BLaER1 (cell line): ENCODE results near the gene OR2A14.
"Not testable (repeated sequence)": the region's sequence is repeated elsewhere in the genome, so short reads cannot be mapped to it uniquely, and the experiment has no call there.

Experiments
- H3K27ac ChIP-seq: shearing (Covaris generic); formaldehyde crosslinking; 2 replicates; pipeline ENCODE4 v1.8.1; 2022
- H3K27me3 ChIP-seq: shearing (Covaris generic); formaldehyde crosslinking; 2 replicates; pipeline ENCODE4 v1.8.1; 2022
- H3K36me3 ChIP-seq: shearing (Covaris generic); formaldehyde crosslinking; 2 replicates; pipeline ENCODE4 v1.8.1; 2022
- H3K4me1 ChIP-seq: shearing (Covaris generic); formaldehyde crosslinking; 2 replicates; pipeline ENCODE4 v1.8.1; 2022
- H3K4me2 ChIP-seq: shearing (Covaris generic); formaldehyde crosslinking; 2 replicates; pipeline ENCODE4 v1.8.1; 2022
- H3K4me3 ChIP-seq: shearing (Covaris generic); formaldehyde crosslinking; 2 replicates; pipeline ENCODE4 v1.8.1; 2022
- H3K9ac ChIP-seq: shearing (Covaris generic); formaldehyde crosslinking; 2 replicates; pipeline ENCODE4 v1.8.1; 2022
- H3K9me3 ChIP-seq: shearing (Covaris generic); formaldehyde crosslinking; 2 replicates; pipeline ENCODE4 v1.8.1; 2022
- H4K20me1 ChIP-seq: shearing (Covaris generic); formaldehyde crosslinking; 2 replicates; pipeline ENCODE4 v1.8.1; 2022
- Cebpa-rat ChIP-seq: shearing (Covaris generic); IDR thresholded peaks from 2 replicates; pipeline ENCODE4 v1.8.1; 2022

Gene OR2A14

DNA sequence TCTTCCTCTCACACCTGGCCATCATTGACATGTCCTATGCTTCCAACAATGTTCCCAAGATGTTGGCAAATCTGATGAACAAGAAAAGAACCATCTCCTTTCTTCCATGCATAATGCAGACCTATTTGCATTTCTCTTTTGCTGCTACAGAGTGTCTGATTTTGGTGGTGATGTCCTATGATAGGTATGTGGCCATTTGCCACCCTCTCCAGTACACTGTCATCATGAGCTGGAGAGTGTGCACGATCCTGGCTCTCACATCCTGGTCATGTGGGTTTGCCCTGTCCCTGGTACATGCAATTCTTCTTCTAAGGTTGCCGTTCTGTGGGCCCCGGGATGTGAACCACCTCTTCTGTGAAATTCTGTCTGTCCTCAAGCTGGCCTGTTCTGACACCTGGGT is 19.2 kb downstream of the OR2A14 start:
- H3K4me3 ChIP-seq, result no peak overlapping the region
- H3K36me3 ChIP-seq, result no peaks in the 10 kb centered on the region
- H4K20me1 ChIP-seq, result no peaks in the 10 kb centered on the region
- H3K9ac ChIP-seq, result no peak overlapping the region
- H3K4me1 ChIP-seq, result no peaks in the 10 kb centered on the region
- H3K4me2 ChIP-seq, result no peak overlapping the region
- no peaks in the 10 kb centered on the region for H3K27me3 ChIP-seq
- H3K9me3 ChIP-seq, result peaks cover 6% of the 10 kb centered on the region
- no peak overlapping the region for H3K27ac ChIP-seq
- TF ChIP-seq Cebpa-rat, result no peak

DNA sequence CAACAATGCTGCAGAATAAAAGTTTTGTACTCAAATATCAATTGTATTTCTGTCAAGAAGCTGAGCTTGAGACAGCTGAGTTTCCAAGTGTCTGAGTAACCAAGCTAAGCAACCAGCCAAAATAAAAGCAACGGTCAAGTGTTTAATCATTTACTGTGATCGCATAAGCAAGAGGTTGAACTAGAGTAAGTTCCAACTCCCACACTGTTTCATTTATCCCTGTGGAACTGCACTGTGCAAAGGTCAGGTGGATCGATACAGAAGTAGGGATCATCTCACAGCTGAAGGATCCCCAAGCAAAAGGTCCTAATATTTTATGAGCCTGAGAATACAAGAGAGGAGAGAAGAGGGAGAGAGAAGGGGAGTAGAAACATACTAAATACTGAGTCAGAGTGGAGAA is 21.4 kb downstream of the OR2A14 start:
- H4K20me1 ChIP-seq, result no peaks in the 10 kb centered on the region
- H3K4me1 ChIP-seq, result no peaks in the 10 kb centered on the region
- no peak for TF ChIP-seq Cebpa-rat
- no peak overlapping the region for H3K4me2 ChIP-seq
- H3K9me3 ChIP-seq, result peaks cover 20% of the 10 kb centered on the region
- H3K27ac ChIP-seq, result no peak overlapping the region
- no peak overlapping the region for H3K4me3 ChIP-seq
- no peaks in the 10 kb centered on the region for H3K36me3 ChIP-seq
- H3K9ac ChIP-seq, result no peak overlapping the region
- no peaks in the 10 kb centered on the region for H3K27me3 ChIP-seq

DNA sequence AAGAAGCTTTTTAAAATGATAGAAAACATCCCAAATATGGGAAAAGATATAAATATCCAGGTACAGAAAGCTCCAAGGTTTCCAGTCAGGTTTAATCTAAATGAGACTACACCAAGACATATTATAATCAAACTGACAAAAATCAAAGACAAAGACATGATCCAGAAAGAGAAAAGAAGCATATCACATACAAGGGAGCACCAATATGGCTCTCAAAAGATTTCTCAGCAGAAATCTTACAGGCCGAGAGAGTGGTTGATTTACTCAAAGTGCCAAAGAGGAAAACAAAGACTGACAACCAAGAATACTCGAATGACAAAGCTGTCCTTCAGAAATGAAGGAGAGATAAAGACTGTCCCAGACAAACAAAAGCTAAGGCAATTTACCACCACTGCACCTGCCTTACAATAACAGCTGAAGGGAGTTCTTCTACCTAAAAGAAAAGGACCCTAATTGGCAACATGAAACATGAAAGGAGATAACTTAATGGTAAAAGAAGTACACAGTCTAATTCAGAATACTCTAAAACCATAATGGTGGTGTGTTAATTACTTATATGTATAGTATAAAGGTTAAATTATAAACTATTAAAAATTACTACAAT is 25.4 kb downstream of the OR2A14 start:
- no peak for TF ChIP-seq Cebpa-rat
- Histone ChIP-seq H4K20me1 (no peaks in the 10 kb centered on the region), H3K27me3 (no peaks in the 10 kb centered on the region), H3K4me1 (no peaks in the 10 kb centered on the region), H3K9ac (no peak overlapping the region), H3K27ac (no peak overlapping the region), H3K4me3 (no peak overlapping the region), H3K4me2 (no peak overlapping the region), H3K9me3 (peaks cover 20% of the 10 kb centered on the region), H3K36me3 (no peaks in the 10 kb centered on the region)

DNA sequence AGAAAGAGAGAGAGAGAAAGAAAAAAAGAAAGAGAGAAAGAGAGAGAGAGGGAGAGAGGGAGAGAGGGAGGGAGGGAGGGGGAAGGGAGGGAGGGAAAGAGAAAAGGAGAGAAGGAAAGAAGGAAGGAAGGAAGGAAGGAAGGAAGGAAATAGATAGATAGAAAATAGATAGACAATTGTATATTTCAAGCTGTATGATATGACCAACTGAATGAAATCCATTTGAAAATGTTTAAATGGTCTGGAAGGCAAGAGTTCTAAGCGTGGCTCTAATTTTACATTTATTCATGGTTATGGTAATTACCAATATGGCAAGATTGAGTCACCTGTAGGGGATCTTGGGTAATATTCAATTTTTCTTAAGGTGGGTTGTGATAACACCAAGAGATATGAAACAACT is 35.9 kb downstream of the OR2A14 start:
- Histone ChIP-seq H3K4me2 (no peak overlapping the region), H3K4me1 (no peaks in the 10 kb centered on the region), H4K20me1 (no peaks in the 10 kb centered on the region), H3K36me3 (no peaks in the 10 kb centered on the region), H3K9me3 (no peaks in the 10 kb centered on the region), H3K4me3 (no peak overlapping the region), H3K27ac (no peak overlapping the region), H3K27me3 (no peaks in the 10 kb centered on the region), H3K9ac (no peak overlapping the region)
- TF ChIP-seq Cebpa-rat, result no peak

DNA sequence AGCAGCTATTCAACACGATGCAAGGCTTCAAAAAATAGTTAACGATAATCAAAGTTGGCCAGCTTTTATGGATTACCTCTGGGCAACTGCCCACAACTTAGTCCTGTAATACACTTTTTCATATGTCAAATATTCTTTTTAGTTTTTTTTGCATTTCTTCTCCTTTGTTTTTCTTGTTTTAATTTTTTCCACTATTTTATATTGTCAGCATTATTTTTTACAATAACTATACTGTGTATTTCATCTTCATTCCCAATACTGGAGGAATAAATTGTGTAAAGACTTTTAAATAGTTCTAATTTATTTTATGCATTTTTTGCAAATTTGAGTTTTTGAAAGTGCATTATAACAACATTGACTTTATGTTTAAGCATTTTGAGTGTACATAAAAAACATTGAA is 41.8 kb downstream of the OR2A14 start:
- H3K36me3 ChIP-seq, result no peaks in the 10 kb centered on the region
- no peak overlapping the region for H3K9ac ChIP-seq
- H3K9me3 ChIP-seq, result no peaks in the 10 kb centered on the region
- no peak for TF ChIP-seq Cebpa-rat
- no peaks in the 10 kb centered on the region for H3K27me3 ChIP-seq
- H4K20me1 ChIP-seq, result no peaks in the 10 kb centered on the region
- no peak overlapping the region for H3K4me3 ChIP-seq
- H3K4me1 ChIP-seq, result no peaks in the 10 kb centered on the region
- no peak overlapping the region for H3K27ac ChIP-seq
- no peak overlapping the region for H3K4me2 ChIP-seq

DNA sequence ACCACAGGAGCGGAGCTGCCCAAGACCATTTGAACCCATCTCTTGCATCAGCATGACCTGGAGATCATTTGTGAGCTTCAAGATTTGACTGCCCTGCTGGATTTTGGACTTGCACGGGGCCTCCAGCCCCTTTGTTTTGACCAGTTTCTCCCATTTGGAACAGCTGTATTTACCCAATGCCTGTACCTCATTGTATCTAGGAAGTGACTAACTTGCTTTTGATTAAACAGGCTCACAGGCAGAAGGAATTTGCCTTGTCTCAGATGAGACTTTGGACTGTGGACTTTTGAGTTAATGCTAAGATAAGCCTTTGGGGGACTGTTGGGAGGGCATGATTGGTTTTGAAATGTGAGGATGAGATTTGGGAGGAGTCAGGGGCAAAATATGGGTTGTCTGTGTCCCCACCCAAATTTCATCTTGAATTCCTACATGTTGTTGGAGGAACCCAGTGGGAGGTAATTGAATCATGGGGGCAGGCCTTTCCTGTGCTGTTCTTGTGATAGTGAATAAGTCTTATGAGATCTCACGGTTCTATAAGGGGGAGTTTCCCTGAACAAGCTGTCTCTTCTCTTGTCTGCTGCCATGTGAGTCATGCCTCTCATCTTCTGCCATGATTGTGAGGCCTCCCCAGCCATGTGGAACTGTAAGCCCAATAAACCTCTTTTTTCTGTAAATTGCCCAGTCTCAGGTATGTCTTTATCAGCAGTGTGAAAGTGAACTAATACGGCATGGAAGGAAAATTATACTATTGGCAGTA is 48.8 kb downstream of the OR2A14 start:
- H3K9ac ChIP-seq, H4K20me1 ChIP-seq, H3K36me3 ChIP-seq, H3K4me2 ChIP-seq, H3K9me3 ChIP-seq, H3K4me3 ChIP-seq, H3K4me1 ChIP-seq, H3K27me3 ChIP-seq, H3K27ac ChIP-seq: not testable (repeated sequence)

DNA sequence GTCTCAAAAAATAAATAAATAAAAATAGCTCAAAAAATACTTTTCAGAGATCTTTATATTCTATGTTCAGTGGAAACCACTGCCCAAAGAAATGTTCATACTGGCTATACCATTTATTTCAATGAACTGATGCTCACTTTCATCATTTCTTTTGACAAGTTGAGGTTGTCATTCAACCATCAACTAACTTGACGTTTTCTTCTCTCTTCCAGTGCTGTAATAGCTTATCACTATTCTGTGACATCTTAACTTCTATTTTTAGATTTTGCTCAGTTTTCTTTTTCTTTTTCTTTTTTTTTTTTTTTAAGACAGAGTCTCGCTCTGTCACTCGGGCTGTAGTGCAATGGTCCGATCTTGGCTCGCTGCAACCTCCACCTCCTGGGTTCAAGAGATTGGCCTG is 51.6 kb downstream of the OR2A14 start:
- Histone ChIP-seq H4K20me1 (no peaks in the 10 kb centered on the region), H3K27ac (no peak overlapping the region), H3K36me3 (no peaks in the 10 kb centered on the region), H3K27me3 (no peaks in the 10 kb centered on the region), H3K4me2 (no peak overlapping the region), H3K9me3 (no peaks in the 10 kb centered on the region), H3K9ac (no peak overlapping the region), H3K4me3 (no peak overlapping the region), H3K4me1 (no peaks in the 10 kb centered on the region)
- TF ChIP-seq Cebpa-rat, result no peak

DNA sequence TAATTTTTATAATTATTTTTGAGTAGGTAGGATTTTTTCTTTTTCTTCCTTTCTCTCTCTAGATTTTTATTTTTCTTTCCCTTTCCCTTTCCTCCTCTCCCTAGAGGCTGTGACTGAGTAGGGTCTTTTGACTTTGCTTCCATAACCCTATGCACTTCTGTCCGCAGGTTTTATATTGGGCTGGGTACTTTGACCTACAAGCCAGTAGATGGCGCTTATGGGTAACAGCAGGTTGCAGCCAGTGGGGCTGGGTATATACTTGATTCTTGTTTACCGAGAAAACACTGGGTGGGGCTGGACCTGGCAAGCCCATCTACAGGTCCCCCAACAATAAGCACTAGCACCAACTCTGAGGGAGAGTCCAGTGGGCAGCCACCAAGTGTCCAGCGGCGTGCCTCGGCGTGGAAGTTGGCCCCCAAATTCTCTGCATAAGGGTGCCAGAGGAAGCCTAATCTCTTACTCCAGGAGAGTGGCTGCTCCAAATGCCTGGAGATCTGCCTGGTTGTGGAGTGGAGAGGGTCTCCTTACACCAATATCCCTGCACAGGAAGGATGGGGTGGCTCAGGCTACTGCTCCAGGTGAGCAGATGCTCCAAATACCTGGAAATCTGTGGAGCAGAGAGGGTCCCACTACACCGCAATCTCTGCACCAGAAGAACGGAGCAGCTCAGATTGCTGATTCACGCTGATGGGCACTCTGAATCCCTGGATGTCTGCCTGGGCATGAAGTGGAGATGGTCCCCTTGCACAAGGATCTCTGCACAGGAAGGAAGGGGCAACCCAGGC is 55.6 kb downstream of the OR2A14 start:
- H3K9ac ChIP-seq, H3K4me2 ChIP-seq, H3K27ac ChIP-seq, H3K27me3 ChIP-seq, H3K4me1 ChIP-seq, H3K36me3 ChIP-seq, H3K9me3 ChIP-seq, H3K4me3 ChIP-seq, H4K20me1 ChIP-seq: not testable (repeated sequence)

DNA sequence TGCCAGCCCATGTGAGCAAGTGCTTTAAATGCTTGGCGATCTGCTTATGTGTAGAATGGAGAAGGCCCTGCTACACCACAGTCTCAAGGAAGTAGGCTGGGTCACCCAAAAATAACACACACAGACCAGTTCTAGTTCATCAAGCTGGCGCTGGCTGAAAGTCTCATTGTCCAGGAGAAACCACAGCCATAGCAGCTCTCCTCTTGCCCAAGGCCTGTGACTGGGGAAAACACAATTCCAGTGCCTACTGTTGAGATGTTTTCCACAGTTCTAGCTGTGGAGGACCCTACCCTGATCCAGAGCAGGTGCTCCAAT is 56.1 kb downstream of the OR2A14 start:
- H3K4me3 ChIP-seq, H3K4me2 ChIP-seq, H3K4me1 ChIP-seq, H4K20me1 ChIP-seq, H3K9me3 ChIP-seq, H3K27ac ChIP-seq, H3K9ac ChIP-seq, H3K27me3 ChIP-seq, H3K36me3 ChIP-seq: not testable (repeated sequence)
